ENCODE results near the gene DIO1.

DIO1 gene

DNA sequence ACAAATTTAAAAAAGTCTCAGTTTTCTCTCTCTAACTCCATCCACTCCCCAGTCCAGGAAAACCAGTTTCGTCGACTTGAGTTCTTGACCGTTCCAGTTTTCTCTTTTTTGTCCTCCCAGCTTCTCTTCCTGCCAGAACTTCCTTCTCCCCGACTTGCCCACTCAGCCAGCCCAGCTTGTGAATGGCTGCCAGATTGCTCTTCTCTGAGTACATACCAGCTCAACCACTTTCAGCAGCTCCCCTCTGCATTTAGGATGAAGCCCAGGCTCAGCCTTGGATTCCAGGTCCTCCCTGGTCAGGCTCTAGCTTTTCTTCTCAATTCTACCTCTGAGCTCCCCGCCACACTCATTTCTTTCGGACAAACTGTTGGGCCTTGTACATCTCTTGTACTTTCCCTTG, 1.4 kb downstream of the DIO1 start:
- no peak for DNase-seq

GRCh38 chr1:53896635-53897229, 2.7 kb downstream of the DIO1 start:
- no peak for DNase-seq

- no peak for DNase-seq
These were observed 5.2 kb downstream of the DIO1 start for GRCh38 chr1:53899206-53899628.

GRCh38 chr1:53899708-53900107, 5.7 kb downstream of the DIO1 start:
- no peak for DNase-seq

DNA sequence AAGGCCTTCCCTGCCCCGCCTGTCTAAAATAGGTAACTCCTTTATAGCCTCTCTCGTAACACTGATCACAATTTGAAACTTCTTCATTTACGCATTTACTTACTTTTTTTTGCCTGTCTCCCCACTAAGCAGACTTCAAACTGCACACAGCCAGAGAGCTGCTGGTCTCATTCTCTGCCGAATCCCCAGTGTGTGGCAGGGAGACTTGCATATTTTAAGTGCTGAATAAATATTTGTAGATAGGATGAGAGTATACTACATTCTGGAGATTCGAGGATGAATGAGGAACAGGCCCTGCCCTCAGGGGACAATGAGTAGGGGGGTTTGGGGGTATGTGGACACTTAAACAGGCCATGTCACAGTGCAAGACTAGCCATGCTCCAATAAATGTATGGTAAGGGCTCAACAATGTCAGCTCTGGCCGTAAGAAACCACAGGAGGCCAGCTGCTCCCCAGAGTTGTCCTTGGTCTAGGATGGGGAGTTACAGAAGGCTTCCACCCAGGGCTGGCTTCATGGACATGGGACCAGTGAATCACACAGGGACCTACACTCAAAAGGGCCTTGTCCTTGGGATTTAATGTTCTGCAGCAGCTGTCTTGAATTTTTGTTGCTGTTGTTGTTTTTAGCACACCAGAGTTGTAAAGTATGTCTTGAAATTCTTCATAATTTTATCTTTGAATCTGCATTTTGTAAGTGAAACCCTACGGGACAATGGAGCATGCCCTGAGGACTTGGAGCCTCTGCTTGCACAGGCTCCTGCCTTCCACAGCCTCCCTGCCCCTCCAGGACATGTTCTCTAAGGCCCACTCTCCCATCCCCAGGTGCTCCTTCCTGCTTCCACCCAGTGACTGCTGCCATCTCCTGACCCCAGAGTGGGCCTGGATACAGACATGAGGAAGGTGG, 8.5 kb downstream of the DIO1 start:
- no peak for DNase-seq

DNA sequence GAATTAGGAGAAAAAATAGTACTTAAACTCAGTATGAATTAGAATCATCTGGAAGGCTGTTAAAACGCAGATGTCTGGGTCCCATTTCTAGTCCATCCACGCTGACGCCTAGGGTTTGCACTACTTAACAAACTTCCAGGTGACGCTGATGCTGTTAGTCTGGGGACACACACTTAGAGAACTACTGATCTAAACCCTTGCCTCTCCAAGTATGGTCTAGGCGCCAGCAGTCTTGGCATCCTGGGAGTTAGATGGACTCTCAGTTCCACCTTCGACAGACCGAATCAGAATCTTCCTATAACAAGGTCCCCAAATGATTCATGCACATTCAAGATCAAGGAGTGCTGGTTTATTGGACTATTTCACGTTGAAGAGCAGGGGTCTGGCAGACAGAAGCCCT, 11.5 kb downstream of the DIO1 start:
- DNase-seq: no peak

DNA sequence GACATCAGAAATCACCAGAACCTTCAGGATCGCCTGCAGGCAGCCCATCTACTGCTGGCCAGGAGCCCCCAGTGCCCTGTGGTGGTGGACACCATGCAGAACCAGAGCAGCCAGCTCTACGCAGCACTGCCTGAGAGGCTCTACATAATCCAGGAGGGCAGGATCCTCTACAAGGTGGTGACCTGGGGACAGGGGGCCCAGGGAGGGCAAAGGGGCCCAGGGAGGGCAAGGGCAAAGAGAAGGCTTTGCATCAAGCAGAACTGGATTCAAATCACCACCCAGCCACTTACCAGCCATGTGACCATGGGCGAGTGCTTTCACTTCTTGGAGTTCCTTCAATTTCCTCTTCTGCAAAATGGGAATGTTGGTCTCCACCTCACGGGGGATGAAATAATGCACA, 12.1 kb downstream of the DIO1 start:
- DNase-seq: no peak

- no peak for DNase-seq
These were observed 16.0 kb downstream of the DIO1 start for GRCh38 chr1:53909946-53910345.

DNA sequence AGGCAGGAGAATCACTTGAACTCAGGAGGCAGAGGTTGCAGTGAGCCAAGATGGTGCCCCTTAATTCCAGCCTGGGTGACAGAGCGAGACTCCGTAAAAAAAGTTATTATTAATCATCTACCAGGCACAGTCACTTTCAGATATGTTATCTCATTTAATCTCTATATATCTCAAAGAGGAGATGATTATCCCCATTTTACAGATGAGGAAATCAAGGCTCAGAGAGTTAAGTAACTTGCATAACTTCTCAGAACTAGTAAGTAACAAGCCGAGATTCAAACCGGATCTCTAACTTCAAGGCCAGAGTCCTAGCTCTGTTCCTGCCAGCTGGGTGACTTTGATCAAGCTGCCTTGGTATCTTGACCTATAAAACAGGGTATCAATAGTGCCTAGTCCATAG, 17.5 kb downstream of the DIO1 start:
- no peak for DNase-seq

DNA sequence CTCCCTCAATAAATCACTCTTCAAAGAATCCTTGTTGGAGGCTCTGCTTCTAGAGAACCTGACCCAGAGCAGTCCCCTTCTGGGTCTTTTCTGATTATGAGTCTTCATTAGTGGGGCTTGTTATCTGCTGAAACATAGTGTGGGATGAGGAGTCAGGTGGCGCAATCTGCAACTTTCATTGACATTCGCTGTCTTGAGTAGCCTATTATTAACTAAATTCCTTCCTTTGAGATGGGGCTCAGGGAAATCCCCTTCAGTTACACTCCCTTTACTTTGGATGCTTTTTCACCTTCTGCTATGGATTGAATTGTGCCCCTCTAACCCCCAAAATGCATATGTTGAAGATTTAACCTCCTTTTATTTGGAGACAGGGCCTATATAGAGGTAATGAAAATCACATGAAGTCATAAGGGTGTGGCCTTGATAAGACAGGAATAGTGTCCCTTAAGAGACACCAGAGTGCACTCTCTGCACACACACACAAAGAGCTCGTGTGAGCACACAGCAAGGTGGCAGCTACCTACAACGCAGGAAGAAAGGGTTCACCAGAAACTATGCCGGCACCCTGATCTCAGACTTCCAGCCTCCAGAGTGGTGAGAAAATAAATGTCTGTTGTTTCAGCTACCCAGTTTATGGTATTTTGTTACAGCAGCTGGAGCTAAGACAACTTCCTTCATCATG, 19.5 kb downstream of the DIO1 start:
- DNase-seq: no peak

- no peak for DNase-seq
These were observed 24.4 kb downstream of the DIO1 start for GRCh38 chr1:53918343-53918742.

DNA sequence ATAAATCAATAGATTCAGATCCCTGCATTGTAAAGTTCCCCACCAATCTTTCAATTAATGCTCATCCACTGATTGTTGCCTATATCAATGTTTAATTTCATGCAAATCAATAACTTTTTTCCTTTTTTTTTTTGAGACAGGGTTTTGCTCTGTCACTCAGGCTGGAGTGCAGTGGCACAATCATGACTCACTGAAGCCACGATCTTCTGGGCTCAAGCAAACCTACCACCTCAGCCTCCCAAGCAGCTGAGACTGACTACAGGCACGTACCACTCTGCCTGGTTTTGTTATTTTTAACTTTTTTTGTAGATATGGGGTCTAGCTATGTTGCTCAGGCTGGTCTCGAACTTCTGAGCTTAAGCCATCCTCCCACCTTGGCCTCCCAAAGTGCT, 25.7 kb downstream of the DIO1 start:
- DNase-seq: no peak

- DNase-seq: no peak
These were observed 33.4 kb downstream of the DIO1 start for GRCh38 chr1:53927376-53927881.

DNA sequence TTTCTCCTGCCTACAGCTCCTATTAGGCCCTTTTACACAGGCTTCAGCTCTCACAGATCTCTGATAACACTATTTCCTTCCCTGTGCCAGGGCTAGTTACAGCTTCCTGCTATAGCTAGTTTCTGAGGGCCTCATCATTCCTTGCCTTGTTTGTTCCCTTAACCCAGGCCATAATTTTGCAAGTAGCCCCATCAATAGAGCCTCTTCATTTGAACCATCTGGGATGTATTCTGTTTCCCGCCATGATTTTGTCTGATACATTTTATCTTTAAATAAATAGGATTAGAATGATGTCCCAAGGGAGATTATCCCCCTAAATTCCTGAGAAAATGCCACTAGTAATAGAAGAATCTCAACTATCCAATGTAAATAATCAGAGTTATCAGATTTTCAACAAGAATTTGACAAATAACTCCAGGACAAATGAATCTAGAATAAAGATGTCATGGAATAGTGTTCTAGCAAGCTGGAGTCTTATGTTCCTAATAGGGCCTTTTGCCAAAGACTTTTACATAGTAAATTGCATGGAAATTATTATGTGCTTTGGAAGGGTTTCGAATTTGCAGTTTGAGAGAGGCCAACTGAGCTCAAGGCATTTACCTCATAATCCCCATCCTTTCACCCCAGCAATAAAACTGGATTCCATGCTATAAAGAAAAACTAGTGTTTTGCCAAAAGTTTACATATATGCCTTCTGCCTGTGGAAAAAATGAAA, 35.4 kb downstream of the DIO1 start:
- DNase-seq: no peak

DNA sequence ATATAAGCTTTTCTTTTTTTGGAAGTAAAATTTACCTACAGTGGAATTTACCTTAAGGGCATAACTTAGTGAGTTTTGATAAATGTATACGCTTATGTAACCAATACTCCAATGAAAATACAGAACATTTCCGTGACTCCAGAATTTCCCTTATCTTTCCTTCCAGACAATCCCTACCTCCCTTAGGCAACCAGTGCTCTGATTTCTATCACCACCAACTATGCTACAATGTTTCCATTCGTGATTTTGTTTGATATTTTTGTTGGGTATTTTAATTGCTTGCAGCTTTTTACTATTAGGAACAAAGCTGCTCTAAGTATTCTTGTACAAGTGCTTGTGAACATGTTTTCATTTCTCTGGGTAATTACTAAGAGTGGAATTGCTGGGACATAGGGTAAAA, 36.9 kb downstream of the DIO1 start:
- no peak for DNase-seq

DNA sequence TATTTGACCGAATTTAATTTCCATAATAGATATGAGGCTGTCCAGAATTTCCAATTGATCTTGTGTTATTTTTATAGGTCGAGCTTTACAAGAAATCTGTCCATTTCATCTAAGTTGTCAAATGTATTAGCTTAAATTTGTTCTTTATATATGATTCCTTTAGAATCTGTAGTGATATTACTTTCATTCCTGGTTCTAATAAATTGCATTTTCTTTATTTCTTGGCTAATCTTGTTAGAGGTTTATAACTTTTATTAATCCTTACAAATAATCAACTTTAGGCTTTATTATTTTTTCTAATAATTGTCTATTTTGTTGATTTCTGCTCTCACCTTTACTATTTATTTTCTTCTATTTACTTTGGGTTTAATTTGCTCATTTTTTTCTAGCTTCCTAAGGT, 37.5 kb downstream of the DIO1 start:
- DNase-seq: no peak

DNA sequence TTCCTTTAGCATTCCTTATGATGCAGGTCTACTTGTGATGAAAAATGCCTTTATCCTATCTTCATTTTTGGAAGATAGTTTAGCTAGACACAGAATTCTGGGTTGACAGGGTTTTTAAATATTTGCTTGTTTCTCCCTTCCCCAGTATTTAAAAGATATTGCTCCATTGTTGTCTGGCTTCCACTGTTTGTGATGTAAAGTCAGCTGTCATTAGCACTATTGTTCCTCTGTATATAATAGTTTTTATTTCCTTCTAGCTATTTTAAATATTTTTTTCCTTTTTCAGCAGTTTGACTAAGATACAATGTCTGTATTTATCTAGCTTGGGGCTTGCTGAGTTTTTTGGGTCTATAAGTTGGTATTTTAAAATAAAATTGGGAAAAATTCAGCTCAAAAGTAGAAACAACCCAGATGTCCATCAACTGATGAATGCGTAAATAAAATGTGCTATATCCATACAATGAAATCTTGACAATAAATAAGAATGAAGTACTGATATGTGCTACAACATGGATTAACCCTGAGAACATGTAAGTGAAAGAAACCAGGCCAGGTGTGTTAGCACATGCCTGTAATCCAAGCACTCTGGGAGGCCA, 40.3 kb downstream of the DIO1 start:
- DNase-seq: peak; percentile 10

DNA sequence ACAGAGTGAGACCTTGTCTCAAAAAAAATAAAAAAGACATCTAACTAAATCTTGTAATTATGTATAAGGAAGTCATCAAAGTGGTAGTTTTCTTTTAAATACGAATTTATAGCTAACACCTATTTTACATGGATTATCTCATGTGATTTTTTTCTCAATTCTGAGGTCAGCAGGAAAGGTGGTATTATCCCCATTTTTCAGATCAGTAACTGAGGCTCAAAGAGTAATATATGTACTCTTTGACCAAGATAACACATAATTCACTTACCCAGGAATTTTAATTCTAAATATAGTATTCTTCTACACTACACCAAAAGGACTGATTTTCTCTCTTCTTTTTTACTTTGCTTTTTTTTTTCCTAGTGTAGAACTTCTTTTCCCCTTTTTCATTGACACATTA, 42.4 kb downstream of the DIO1 start:
- no peak for DNase-seq

- DNase-seq: no peak
These were observed 44.3 kb downstream of the DIO1 start for GRCh38 chr1:53938136-53938830.

DNA sequence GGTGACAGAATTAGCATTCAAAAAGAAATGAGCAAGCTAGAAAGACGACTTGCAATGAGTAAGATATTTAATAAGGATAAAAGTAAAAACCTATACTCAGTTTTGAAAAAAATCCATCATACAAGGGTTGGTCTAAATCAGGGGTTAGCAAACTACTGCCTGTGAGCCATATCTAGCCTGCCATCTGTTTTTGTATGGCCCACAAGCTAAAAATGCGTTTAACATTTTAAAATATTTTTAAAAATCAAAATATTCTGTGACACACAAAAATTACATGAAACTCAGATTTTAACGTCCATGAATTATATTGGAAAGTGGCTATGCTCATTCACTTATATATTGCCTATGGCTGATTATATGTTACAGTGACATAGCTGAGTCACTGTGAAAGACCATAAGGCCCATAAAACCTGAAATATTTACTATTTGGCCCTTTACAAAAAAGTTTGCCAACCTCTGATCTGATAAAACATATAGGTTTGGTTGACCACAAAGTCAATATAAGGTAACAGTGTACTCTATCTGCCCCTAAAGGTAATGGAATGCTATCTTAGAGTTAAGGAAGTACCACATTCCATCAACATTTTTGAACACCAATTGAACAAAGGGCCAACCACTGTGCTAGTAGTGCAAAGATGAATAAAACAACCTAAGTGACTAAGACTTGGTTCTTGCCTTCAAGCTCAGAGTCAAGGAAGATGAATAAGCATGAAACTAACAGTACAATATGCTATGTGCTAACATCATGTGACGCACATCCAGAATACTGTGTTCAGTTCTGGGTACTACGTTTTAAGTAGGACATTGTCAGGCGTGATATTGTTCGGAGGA, 48.4 kb downstream of the DIO1 start:
- no peak for DNase-seq

- no peak for DNase-seq
These were observed 49.1 kb downstream of the DIO1 start for GRCh38 chr1:53943090-53943489.

All from NCI-H2171 treated with DMSO at 0.1 percent for 48 hours (cell line).